Osteoblast (primary cell): Measurements from ENCODE around the gene CCDC81. TPM values are rescaled to one million over a fixed set of nuclear protein-coding genes. Genes with fewer than 3 reads are reported as not detected.

Experiments used
- DNase-seq: peaks from one replicate; pipeline ENCODE4 v3.0.0; 2011; ENCODE audit warnings: low spot score, mixed read lengths; ENCODE audit not compliant: insufficient read length; ENCODE audit errors: missing footprints
- H2AFZ ChIP-seq: 2 replicates; pipeline ENCODE4 v1.6.0; 2011; ENCODE audit warnings: mild to moderate bottlenecking, low read length
- H3K27ac ChIP-seq: 2 replicates; pipeline ENCODE4 v1.5.1; 2011; ENCODE audit warnings: mild to moderate bottlenecking, low read depth, low read length, moderate library complexity
- H3K27me3 ChIP-seq: 2 replicates; pipeline ENCODE4 v1.6.0; 2012; ENCODE audit warnings: mild to moderate bottlenecking, control low read depth, inconsistent platforms, low read length, moderate library complexity; ENCODE audit not compliant: insufficient read depth
- H3K36me3 ChIP-seq: 2 replicates; pipeline ENCODE4 v1.5.1; 2011; ENCODE audit warnings: mild to moderate bottlenecking, low read length, control low read depth, moderate library complexity; ENCODE audit not compliant: insufficient read depth
- H3K4me1 ChIP-seq: 2 replicates; pipeline ENCODE4 v1.5.1; 2011; ENCODE audit warnings: mild to moderate bottlenecking, low read length, control low read depth, moderate library complexity; ENCODE audit not compliant: insufficient read depth
- H3K4me2 ChIP-seq: 2 replicates; pipeline ENCODE4 v1.6.0; 2011; ENCODE audit warnings: mild to moderate bottlenecking, low read length; ENCODE audit not compliant: insufficient read depth
- H3K4me3 ChIP-seq: fragments of 200-600 bp; sonication (generic); 3 replicates; pipeline ENCODE4 v1.5.1; 2012; ENCODE audit warnings: mild to moderate bottlenecking, low read length, inconsistent platforms; ENCODE audit not compliant: insufficient read depth
- H3K79me2 ChIP-seq: 2 replicates; pipeline ENCODE4 v1.6.0; 2012; ENCODE audit warnings: mild to moderate bottlenecking, low read length, control low read depth, inconsistent platforms; ENCODE audit not compliant: insufficient read depth
- H3K9me3 ChIP-seq: 2 replicates; pipeline ENCODE4 v1.5.1; 2011; ENCODE audit warnings: low read depth, low read length, control low read depth
- H4K20me1 ChIP-seq: 2 replicates; pipeline ENCODE4 v1.6.0; 2012; ENCODE audit warnings: mild to moderate bottlenecking, low read length, control low read depth; ENCODE audit not compliant: insufficient read depth
- total RNA-seq: library from RNA; depleted of rRNA; stranded (reverse); fragments of >200 nt; gene quantifications from 2 replicates; pipeline ENCODE4 v1.2.3, GENCODE V29; 2012
- TF ChIP-seq, protein P1 (sequence below): IDR thresholded peaks from 2 replicates; pipeline ENCODE4 v1.5.1; 2011; ENCODE audit warnings: mild to moderate bottlenecking, low read depth, low read length, moderate library complexity; ENCODE audit errors: extremely low read depth

Gene CCDC81
- 0.36 and 0.88 TPM in 2 replicates for total RNA-seq

- no peak within 1 kb of the TSS for H3K27ac ChIP-seq
- peak; percentile 53 for DNase-seq
- H3K79me2 ChIP-seq: no peaks in the 10 kb centered on the region
- no peaks in the 10 kb centered on the region for H3K9me3 ChIP-seq
- no peaks in the 10 kb centered on the region for H3K27me3 ChIP-seq
- peak within 1 kb of the TSS; percentile 81 for H3K4me2 ChIP-seq
- H2AFZ ChIP-seq: peak within 1 kb of the TSS; percentile 89
- no peaks in the 10 kb centered on the region for H3K36me3 ChIP-seq
- H4K20me1 ChIP-seq: no peaks in the 10 kb centered on the region
- peak within 1 kb of the TSS; percentile 69 for H3K4me3 ChIP-seq
- H3K4me1 ChIP-seq: peaks cover 4% of the 10 kb centered on the region
- TF ChIP-seq, protein P1, sequence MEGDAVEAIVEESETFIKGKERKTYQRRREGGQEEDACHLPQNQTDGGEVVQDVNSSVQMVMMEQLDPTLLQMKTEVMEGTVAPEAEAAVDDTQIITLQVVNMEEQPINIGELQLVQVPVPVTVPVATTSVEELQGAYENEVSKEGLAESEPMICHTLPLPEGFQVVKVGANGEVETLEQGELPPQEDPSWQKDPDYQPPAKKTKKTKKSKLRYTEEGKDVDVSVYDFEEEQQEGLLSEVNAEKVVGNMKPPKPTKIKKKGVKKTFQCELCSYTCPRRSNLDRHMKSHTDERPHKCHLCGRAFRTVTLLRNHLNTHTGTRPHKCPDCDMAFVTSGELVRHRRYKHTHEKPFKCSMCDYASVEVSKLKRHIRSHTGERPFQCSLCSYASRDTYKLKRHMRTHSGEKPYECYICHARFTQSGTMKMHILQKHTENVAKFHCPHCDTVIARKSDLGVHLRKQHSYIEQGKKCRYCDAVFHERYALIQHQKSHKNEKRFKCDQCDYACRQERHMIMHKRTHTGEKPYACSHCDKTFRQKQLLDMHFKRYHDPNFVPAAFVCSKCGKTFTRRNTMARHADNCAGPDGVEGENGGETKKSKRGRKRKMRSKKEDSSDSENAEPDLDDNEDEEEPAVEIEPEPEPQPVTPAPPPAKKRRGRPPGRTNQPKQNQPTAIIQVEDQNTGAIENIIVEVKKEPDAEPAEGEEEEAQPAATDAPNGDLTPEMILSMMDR: no peak
These were observed at the start of gene CCDC81 for GRCh38 chr11:86374586-86374985. CCDC81 (plus strand) TSS chr11:86374887; CDS start chr11:86375164, 277 bp downstream.

DNA sequence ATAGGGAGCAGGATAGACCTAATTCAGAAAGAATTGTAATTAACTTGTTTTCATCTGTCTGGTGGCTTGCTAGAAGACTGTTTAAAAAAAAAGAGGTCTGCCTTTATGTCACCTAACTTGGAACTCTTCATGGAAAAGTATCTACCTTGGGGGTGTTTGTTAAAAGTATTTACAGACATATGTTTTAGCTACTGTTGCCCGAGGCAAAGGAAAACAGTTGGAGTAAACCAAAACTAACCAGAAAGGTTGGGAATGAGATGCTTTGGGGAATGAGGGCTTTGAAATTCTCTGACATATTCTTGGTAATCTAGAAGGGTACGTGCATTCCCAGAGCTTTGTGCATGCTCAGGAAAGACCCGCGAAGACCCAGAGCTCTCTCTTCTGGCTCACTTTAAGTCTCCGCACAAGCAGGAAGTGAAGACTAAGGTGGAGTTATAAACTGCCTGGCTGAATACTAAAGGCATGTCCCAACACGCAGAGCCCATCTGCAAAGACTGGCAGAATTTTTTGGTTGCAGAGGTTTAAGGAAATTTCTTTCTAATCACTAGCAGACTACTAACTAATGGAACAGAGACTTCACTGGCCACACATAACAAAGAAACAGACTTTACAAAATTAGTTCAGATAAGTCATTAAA is 39.4 kb upstream of the CCDC81 start:
- Histone ChIP-seq H2AFZ (no peak overlapping the region), H4K20me1 (no peaks in the 10 kb centered on the region), H3K4me2 (no peak overlapping the region), H3K27ac (no peak overlapping the region), H3K36me3 (peaks cover 19% of the 10 kb centered on the region), H3K27me3 (no peaks in the 10 kb centered on the region), H3K79me2 (peaks cover 2% of the 10 kb centered on the region), H3K4me1 (no peaks in the 10 kb centered on the region), H3K9me3 (no peaks in the 10 kb centered on the region), H3K4me3 (no peak overlapping the region)
- DNase-seq: no peak
- TF ChIP-seq, protein P1: no peak

DNA sequence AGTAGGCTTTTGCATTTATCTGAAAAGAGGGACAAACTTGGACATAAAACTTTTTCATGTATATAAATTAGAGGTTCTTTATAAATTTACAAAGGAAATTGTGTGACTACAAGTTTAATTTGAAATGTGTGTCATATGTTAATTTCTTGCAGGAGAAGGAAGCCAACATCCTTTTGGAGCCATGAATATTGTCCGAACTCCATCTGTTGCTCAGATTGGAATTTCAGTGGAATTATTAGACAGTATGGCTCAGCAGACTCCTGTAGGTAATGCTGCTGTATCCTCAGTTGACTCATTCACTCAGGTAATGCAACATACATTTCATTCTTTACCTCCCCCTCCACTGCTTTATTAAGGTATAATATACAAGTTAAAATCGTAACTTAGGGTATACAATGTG is 37.5 kb upstream of the CCDC81 start:
- Histone ChIP-seq H4K20me1 (no peaks in the 10 kb centered on the region), H3K4me1 (no peaks in the 10 kb centered on the region), H3K79me2 (no peaks in the 10 kb centered on the region), H3K4me2 (no peak overlapping the region), H2AFZ (no peak overlapping the region), H3K4me3 (no peak overlapping the region), H3K36me3 (peaks cover 19% of the 10 kb centered on the region), H3K9me3 (no peaks in the 10 kb centered on the region), H3K27me3 (no peaks in the 10 kb centered on the region), H3K27ac (no peak overlapping the region)
- TF ChIP-seq, protein P1: no peak
- no peak for DNase-seq

- H3K9me3 ChIP-seq: no peaks in the 10 kb centered on the region
- DNase-seq: no peak
- H3K4me1 ChIP-seq: no peaks in the 10 kb centered on the region
These were observed 33.3 kb upstream of the CCDC81 start for GRCh38 chr11:86341382-86341781.

More at GRCh38 chr11:86341382-86341781, 33.3 kb upstream of the CCDC81 start:
- Histone ChIP-seq H3K27ac (no peak overlapping the region), H3K36me3 (peaks cover 7% of the 10 kb centered on the region), H3K4me2 (no peak overlapping the region), H3K4me3 (no peak overlapping the region), H4K20me1 (no peaks in the 10 kb centered on the region), H3K79me2 (peaks cover 11% of the 10 kb centered on the region), H2AFZ (no peak overlapping the region), H3K27me3 (no peaks in the 10 kb centered on the region)
- TF ChIP-seq, protein P1: no peak
